Stimulated activated CD4-positive, alpha-beta T cell treated with anti-CD3 and anti-CD28 coated beads, Interleukin-1b, Interleukin-23, amount 100 ng/mL, for 48 hours (primary cell): ENCODE data around the gene GPNMB.

Source experiments
- DNase-seq: peaks from one replicate; pipeline ENCODE4 v3.0.0-alpha.2; 2020

The GPNMB gene

DNA sequence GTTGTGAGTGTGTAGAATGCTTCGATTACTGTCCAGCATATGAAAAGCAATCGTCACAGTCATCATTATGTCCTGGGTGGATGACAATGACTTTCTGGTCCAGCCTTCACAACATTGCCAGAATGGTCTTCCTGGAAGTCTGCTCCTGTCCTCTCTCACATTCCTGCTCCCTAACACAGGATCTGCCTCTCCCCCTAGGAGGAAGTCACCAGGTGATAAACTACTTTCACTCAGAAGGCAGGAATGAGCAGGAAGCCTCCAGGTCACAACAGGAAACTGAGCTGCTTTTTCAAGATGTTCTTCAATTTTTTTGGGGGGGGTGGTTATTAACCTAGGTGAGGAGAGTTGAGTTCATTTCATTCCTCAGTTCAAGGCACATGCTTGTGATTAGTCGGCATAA, 13.6 kb upstream of the GPNMB start:
- DNase-seq: no peak

GRCh38 chr7:23234569-23235296, 11.8 kb upstream of the GPNMB start:
- no peak for DNase-seq

GRCh38 chr7:23235813-23236221, 10.8 kb upstream of the GPNMB start:
- no peak for DNase-seq

GRCh38 chr7:23237000-23237399, 9.6 kb upstream of the GPNMB start:
- no peak for DNase-seq

DNA sequence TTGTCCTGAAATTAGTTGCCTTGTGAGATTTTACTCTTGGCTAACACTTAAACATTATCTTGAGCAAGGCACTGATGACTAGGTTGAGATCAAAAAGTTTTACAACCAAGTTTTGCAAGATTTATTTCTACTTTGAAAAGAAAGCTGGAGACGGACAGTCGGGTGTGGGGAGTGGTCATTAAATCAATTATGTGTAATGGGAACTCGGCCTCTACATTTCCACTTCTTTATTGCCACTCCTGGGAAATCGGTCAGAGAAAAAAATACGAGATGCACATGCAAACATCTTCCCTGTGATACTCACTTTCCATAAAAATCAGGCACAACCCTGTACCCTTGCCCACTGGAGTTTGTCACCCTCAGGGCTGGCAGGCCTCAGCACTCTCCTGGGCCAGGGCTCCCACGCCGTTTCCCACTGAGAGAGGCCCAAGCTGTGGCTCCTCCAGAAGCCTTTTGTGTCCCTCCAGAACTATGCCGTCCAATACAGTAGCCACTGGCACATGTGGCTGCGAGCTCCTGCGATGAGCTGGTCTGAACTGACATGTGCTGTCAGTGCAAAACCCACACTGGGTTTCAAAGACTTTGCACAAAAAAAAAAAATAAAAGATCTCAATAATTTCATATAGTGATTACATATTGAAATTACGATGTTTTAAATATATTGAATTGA, 7.5 kb upstream of the GPNMB start:
- DNase-seq: no peak

- DNase-seq: no peak
These were observed 6.9 kb upstream of the GPNMB start for GRCh38 chr7:23239698-23240097.

DNA sequence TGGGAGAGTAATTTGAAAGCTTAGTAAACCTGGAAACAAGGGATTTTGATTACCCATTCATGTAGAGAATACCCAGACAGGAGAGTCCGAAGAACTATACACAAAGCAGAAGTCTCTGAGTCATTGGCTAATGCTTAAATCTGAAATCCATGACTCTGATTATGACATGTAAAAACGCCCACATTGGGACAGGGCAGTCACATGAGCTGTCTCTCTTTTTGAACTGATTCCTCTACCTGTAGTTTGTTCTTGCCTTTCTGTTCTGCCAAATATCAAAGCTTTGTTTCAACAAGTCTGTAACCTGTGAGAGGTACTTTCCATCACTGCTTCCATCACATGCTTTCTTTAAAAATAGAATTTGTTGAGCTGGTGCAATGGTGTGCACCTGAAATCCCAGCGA, 4.3 kb upstream of the GPNMB start:
- DNase-seq: no peak

- DNase-seq: no peak
These were observed 3.6 kb upstream of the GPNMB start for GRCh38 chr7:23242935-23243334.

DNA sequence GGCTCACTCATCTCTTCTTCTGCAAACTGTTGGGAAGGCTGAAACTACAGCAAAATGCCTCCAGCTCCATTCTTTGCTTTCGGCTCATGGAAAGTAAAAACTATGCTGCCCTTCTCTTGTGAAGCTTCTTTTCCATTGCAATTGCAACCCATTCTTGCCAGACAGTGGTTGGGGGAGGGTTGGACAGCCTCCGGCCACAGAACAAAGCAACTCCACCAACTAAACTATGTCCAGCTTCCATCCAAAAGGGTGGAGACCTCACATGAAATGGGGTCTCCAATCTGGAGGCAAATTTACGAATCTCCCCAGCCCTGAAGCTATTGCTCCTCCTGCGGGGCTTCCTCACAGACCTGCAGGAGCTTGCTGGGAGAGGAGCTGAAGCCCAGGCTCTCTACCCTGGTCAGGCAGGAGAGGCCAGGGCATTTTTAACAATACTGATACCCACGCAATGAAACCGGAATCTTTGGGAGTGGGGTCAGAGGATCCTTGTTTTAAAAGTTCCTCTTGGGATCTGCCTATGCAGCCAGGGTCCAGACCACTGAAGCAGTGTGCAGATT, 549 bp downstream of the GPNMB start:
- no peak for DNase-seq

- no peak for DNase-seq
These were observed 1.2 kb downstream of the GPNMB start for GRCh38 chr7:23247603-23248335.

- no peak for DNase-seq
These were observed 2.9 kb downstream of the GPNMB start for GRCh38 chr7:23249486-23249885.

GRCh38 chr7:23254051-23254681, 7.6 kb downstream of the GPNMB start:
- no peak for DNase-seq

- no peak for DNase-seq
These were observed 10.2 kb downstream of the GPNMB start for GRCh38 chr7:23256731-23257130.

DNA sequence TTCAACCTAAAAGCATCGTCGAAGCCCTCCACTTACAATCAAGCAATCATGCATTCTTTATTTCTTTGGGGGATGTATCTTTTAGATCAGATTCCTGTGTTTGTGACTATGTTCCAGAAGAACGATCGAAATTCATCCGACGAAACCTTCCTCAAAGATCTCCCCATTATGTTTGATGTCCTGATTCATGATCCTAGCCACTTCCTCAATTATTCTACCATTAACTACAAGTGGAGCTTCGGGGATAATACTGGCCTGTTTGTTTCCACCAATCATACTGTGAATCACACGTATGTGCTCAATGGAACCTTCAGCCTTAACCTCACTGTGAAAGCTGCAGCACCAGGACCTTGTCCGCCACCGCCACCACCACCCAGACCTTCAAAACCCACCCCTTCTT, 13.8 kb downstream of the GPNMB start:
- no peak for DNase-seq

GRCh38 chr7:23261843-23262452, 15.4 kb downstream of the GPNMB start:
- DNase-seq: peak; percentile 58

- DNase-seq: no peak
These were observed 18.4 kb downstream of the GPNMB start for GRCh38 chr7:23264916-23265458.

DNA sequence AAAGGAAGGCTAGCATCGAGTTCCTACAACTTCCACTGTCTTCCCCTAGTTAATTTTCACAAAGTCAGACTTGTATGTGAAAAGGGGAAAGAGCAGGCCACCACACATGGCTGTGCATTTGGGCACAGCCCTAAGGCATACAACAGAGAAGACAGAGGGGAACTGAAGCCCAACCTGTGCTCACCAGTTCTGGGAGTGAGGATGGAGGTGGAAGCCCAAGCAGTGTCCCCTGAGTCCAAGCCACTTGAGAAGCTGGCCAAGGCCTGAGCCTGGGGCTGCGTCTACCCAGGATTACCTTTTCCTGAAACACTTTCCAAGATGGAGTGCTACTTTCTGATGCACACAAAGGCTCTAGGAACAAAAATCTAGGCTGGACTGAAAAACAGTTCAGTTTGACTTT, 20.3 kb downstream of the GPNMB start:
- DNase-seq: no peak

GRCh38 chr7:23267357-23267756, 20.8 kb downstream of the GPNMB start:
- no peak for DNase-seq

DNA sequence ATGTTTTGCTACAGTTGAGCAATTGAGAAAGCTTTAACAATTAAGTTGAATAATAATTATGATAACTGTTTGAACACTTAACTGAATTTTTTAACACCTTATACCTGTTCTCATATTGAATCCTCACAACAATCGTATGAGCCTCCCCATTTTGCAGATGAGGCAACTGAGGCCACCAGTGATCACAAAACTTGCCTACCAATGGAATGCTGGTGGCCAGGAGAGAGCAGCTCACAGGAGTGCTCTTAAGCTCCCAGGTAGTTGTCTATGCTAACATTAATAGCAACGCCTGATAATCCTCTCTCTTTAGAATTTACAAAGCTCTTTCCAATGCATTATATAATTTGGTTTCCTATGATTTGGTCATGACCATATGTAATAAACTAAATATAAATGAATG, 21.6 kb downstream of the GPNMB start:
- DNase-seq: no peak

DNA sequence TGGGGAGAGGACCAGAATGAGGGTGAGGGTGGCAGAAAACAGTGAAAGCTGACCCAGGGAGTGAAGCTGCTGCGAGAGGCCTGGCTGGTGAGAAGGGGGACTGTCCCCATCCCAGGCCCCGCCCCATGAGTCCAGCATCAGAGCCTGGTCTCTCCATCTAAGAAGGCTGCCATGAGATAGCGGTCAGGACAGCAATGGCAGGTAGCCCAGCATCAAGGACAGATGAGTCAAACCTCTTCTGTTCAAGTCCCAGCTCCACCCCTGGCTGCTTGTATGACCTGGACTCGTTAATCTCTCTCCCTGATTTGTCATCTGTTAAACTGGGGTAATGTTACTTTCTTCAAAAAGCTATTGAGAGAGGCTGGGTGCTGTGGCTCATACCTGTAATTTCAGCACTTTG, 22.2 kb downstream of the GPNMB start:
- no peak for DNase-seq

DNA sequence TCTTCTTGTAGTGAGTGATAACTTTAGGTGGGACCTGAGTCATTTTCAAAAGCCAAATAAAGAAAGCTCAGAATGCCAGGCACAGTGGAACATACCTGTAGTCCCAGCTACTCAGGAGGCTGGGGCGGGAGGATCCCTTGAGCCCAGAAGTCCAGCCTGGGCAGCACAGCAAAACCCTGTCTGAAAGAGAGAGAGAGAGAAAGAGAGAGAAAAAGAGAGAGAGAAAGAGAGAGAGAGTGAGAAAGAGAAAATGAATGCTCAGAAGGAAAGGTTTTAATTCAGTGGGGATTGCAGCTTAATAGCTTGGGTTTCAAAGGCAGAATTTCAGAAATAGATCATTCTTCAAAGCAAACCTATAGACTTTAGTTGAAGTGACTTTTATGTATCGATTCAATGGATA, 25.7 kb downstream of the GPNMB start:
- no peak for DNase-seq

- DNase-seq: peak; percentile 91
These were observed 26.6 kb downstream of the GPNMB start for GRCh38 chr7:23273141-23273599.
